ENCODE data around the gene TMEM80. TPM values are rescaled to one million over a fixed set of nuclear protein-coding genes. Genes with fewer than 3 reads are reported as not detected.

TMEM80 gene
- total and polyA plus RNA-seq, 2 of the 8 experiments (the other 6 are each of a cell fraction or from before 2014, with no cell fraction given), result 8.0 to 16.3 TPM

GRCh38 chr11:657691-658126, 37.9 kb upstream of the TMEM80 start:
- DNase-seq (ENCODE audit: low read depth in 1 of 2, low spot score in 2 of 2) (no peak), FAIRE-seq (no peak)
- no peak overlapping the region for H3K9ac ChIP-seq (replicated peaks in 1 of 4; ENCODE audit: extremely low read depth in 1 of 4, low read depth in 3 of 4, low read length in 3 of 4)
- POLR2A ChIA-PET (ENCODE audit: partially characterized antibody), result interaction anchor here (1.4 to 4.0 kb wide), 2 partner anchors 11 to 34 kb away, joined by 3 to 19 read pairs; no protein-coding TSS in a partner anchor
- H3K4me2 ChIP-seq (ENCODE audit: insufficient read depth in 1 of 2, low read depth in 2 of 2, low read length in 2 of 2), result no peak overlapping the region
- no peak overlapping the region for H3K4me3 ChIP-seq (ENCODE audit: extremely low read depth in 1 of 4, insufficient read depth in 2 of 4, low read depth in 3 of 4, low read length in 4 of 4)
- H2BK5ac ChIP-seq (ENCODE audit: low read depth, low read length), result no peak overlapping the region
- WGBS, 2 experiments (ENCODE audit: extremely low coverage in 1 of 2, insufficient coverage in 1 of 2, insufficient read length in 1 of 2, insufficient replicate concordance in 2 of 2, low coverage in 1 of 2, low lambda C conversion rate in 2 of 2, missing lambda C conversion rate in 1 of 2), result 83 to 100% methylated on average over 2 to 14 of the region's 14 CpGs
- no peak overlapping the region for H4K5ac ChIP-seq (ENCODE audit: insufficient read length, low read depth, low read length)
- H2AFZ ChIP-seq (ENCODE audit: low read length), result no peak overlapping the region
- no peak overlapping the region for H2BK120ac ChIP-seq (replicated peaks; ENCODE audit: low read depth, low read length)
- no peak overlapping the region for H3K14ac ChIP-seq (ENCODE audit: insufficient read length)
- no peak overlapping the region for H2BK15ac ChIP-seq (ENCODE audit: low read length)
- no peaks in the 10 kb centered on the region for H3K79me1 ChIP-seq (ENCODE audit: low read depth, low read length)
- H4K91ac ChIP-seq (replicated peaks; ENCODE audit: insufficient read length, low read length), result no peak overlapping the region
- H3K56ac ChIP-seq (replicated peaks; ENCODE audit: insufficient read length, low read depth, low read length), result no peak overlapping the region
- no peak overlapping the region for H3K18ac ChIP-seq (ENCODE audit: extremely low read depth, low read length)
- H3K23me2 ChIP-seq (ENCODE audit: low read depth, low read length), result no peaks in the 10 kb centered on the region
- no peak overlapping the region for H3K27ac ChIP-seq (ENCODE audit: low read depth, low read length)
- H2BK12ac ChIP-seq (ENCODE audit: low read depth, low read length), result no peak overlapping the region
- no peaks in the 10 kb centered on the region for H3K27me3 ChIP-seq (replicated peaks in 1 of 4; ENCODE audit: control insufficient read depth in 3 of 4, extremely low read depth in 1 of 4, insufficient read depth in 3 of 4, low read length in 3 of 4)
- no peaks in the 10 kb centered on the region for H3K9me3 ChIP-seq (ENCODE audit: insufficient read depth in 2 of 2, low read depth in 1 of 2, low read length in 1 of 2)
- H3K79me2 ChIP-seq (ENCODE audit: control insufficient read depth in 1 of 2, insufficient read depth in 2 of 2, low read length in 2 of 2), result no peaks in the 10 kb centered on the region
- peaks cover 2% of the 10 kb centered on the region in 2 experiments for H4K20me1 ChIP-seq (replicated peaks in 1 of 2; ENCODE audit: control insufficient read depth in 1 of 2, insufficient read depth in 2 of 2, low read length in 2 of 2)
- H3K4ac ChIP-seq (replicated peaks; ENCODE audit: insufficient read length, low read depth, low read length), result no peak overlapping the region
- H3K23ac ChIP-seq (ENCODE audit: insufficient read length), result no peak overlapping the region
- H3K4me1 ChIP-seq (replicated peaks in 1 of 4; ENCODE audit: control insufficient read depth in 3 of 4, insufficient read depth in 4 of 4, low read length in 3 of 4), result no peaks in the 10 kb centered on the region
- CTCF ChIA-PET (ENCODE audit: partially characterized antibody), result interaction anchor here (1.3 to 2.0 kb wide), 5 partner anchors 16 to 108 kb away, joined by 3 to 6 read pairs (median 3); no protein-coding TSS in a partner anchor
- H3K36me3 ChIP-seq (ENCODE audit: control insufficient read depth in 2 of 4, insufficient read depth in 4 of 4, low read length in 3 of 4), result peaks cover 2 to 13% (median 5%) of the 10 kb centered on the region in 4 experiments; a peak in 7 of 8 replicates
- peak overlapping the region; percentile 21; the same call in 1 of the 2 replicates for H4K8ac ChIP-seq (ENCODE audit: extremely low read depth, insufficient read depth, low read length)
- H2AK5ac ChIP-seq (ENCODE audit: low read depth, low read length), result no peak overlapping the region
- H2BK20ac ChIP-seq (ENCODE audit: low read length), result no peak overlapping the region
- TF ChIP-seq JUND (IDR thresholded peaks at IDR 0.05; ENCODE audit: low read length) (no peak), SRF (IDR thresholded peaks at IDR 0.05; ENCODE audit: low read depth, low read length) (no peak), KDM5A (IDR thresholded peaks at IDR 0.05; ENCODE audit: low read length) (no peak), NRF1 (IDR thresholded peaks at IDR 0.05; ENCODE audit: low read depth, low read length) (no peak), SIX5 (IDR thresholded peaks at IDR 0.05; ENCODE audit: low read depth, low read length) (no peak), CREB1 (IDR thresholded peaks at IDR 0.05) (no peak), RBBP5 (IDR thresholded peaks at IDR 0.05; ENCODE audit: borderline replicate concordance, low read depth, low read length) (no peak), GTF2F1 (IDR thresholded peaks at IDR 0.05; ENCODE audit: borderline replicate concordance, low read depth, low read length) (no peak), SAP30 (IDR thresholded peaks at IDR 0.05; ENCODE audit: insufficient read depth, insufficient replicate concordance, low read length) (no peak), CBX8 (IDR thresholded peaks at IDR 0.05; ENCODE audit: borderline replicate concordance, low read depth, low read length) (no peak), GABPA (IDR thresholded peaks at IDR 0.05; ENCODE audit: borderline replicate concordance, insufficient read depth, low read length) (no peak), POLR2AphosphoS5 (IDR thresholded peaks at IDR 0.05; ENCODE audit: low read depth, low read length) (no peak), SIRT6 (IDR thresholded peaks at IDR 0.05; ENCODE audit: low read length) (no peak), MAFK (IDR thresholded peaks at IDR 0.05; ENCODE audit: low read depth, low read length) (no peak), CEBPB (IDR thresholded peaks at IDR 0.05; ENCODE audit: low read depth, low read length) (no peak)
